Mesenchymal stem cell (in vitro differentiated cells and primary cell): Measurements from ENCODE around the gene FOXP1.

Experiments used
- DNase-seq: peaks from one replicate; pipeline ENCODE4 v3.0.0-alpha.2; 2013
- H2AFZ ChIP-seq: one replicate; pipeline ENCODE4 v1.6.1; 2013; ENCODE audit warnings: low read depth, mild to moderate bottlenecking, control low read depth, inconsistent platforms, low read length, moderate library complexity
- H2AK5ac ChIP-seq: 2 replicates; pipeline ENCODE4 v1.6.1; 2013; ENCODE audit warnings: low read length, moderate library complexity, mild to moderate bottlenecking, inconsistent platforms; ENCODE audit not compliant: severe bottlenecking
- H2BK120ac ChIP-seq: one replicate; pipeline ENCODE4 v1.6.1; 2013; ENCODE audit warnings: low read depth, mild to moderate bottlenecking, inconsistent platforms, low read length, moderate library complexity
- H2BK12ac ChIP-seq, 2 experiments: one replicate each; pipeline ENCODE4 v1.6.1; 2013; ENCODE audit warnings: inconsistent platforms in 2 of 2, low read length in 2 of 2, mild to moderate bottlenecking in 2 of 2, moderate library complexity in 2 of 2, control low read depth in 1 of 2
- H2BK15ac ChIP-seq: one replicate; pipeline ENCODE4 v1.6.1; 2013; ENCODE audit warnings: mild to moderate bottlenecking, low read depth, inconsistent platforms; ENCODE audit not compliant: poor library complexity, severe bottlenecking
- H2BK5ac ChIP-seq: 2 replicates; pipeline ENCODE4 v1.6.1; 2013; ENCODE audit warnings: low read depth, mild to moderate bottlenecking, low read length, control low read depth, inconsistent platforms; ENCODE audit not compliant: poor library complexity, severe bottlenecking
- H3K14ac ChIP-seq, 2 experiments: one replicate each; pipeline ENCODE4 v1.6.1; 2013; ENCODE audit warnings: inconsistent platforms in 2 of 2, low read length in 2 of 2, control low read depth in 1 of 2, mild to moderate bottlenecking in 1 of 2, moderate library complexity in 1 of 2
- H3K18ac ChIP-seq, 2 experiments: one replicate each; pipeline ENCODE4 v1.6.1; 2013; ENCODE audit warnings: inconsistent platforms in 2 of 2, low read length in 2 of 2, control low read depth in 1 of 2, low read depth in 1 of 2, mild to moderate bottlenecking in 1 of 2
- H3K23ac ChIP-seq, 2 experiments: one replicate each; pipeline ENCODE4 v1.6.1; 2013; ENCODE audit warnings: inconsistent platforms in 2 of 2, low read length in 2 of 2, mild to moderate bottlenecking in 2 of 2, moderate library complexity in 2 of 2, control low read depth in 1 of 2
- H3K27ac ChIP-seq: 2 replicates; pipeline ENCODE4 v1.5.1; 2013; ENCODE audit warnings: mild to moderate bottlenecking, moderate library complexity, low read length, control low read depth, inconsistent platforms; ENCODE audit not compliant: poor library complexity, severe bottlenecking
- H3K27me3 ChIP-seq, 2 experiments: 2 replicates each; pipeline versions ENCODE4 v1.6.1 to v1.7.0; 2013; ENCODE audit warnings: low read length in 2 of 2, mild to moderate bottlenecking in 2 of 2, moderate library complexity in 2 of 2, control low read depth in 1 of 2, inconsistent platforms in 1 of 2; ENCODE audit not compliant: control insufficient read depth in 1 of 2, insufficient read depth in 1 of 2
- H3K36me3 ChIP-seq, 2 experiments: 2 replicates each; pipeline versions ENCODE4 v1.6.1 to v1.7.0; 2013; ENCODE audit warnings: low read length in 2 of 2, control low read depth in 1 of 2, inconsistent platforms in 1 of 2, low read depth in 1 of 2, mild to moderate bottlenecking in 1 of 2; ENCODE audit not compliant: insufficient read depth in 2 of 2, control insufficient read depth in 1 of 2
- H3K4ac ChIP-seq, 2 experiments: one replicate each; pipeline ENCODE4 v1.6.1; 2013; ENCODE audit warnings: inconsistent platforms in 2 of 2, low read length in 2 of 2, mild to moderate bottlenecking in 2 of 2, moderate library complexity in 2 of 2, control low read depth in 1 of 2, low read depth in 1 of 2
- H3K4me1 ChIP-seq: 2 replicates; pipeline ENCODE4 v1.6.1; 2013; ENCODE audit warnings: low read depth, low read length, control low read depth; ENCODE audit not compliant: control insufficient read depth, insufficient read depth
- H3K4me2 ChIP-seq: 2 replicates; pipeline ENCODE4 v1.6.1; 2013; ENCODE audit warnings: low read length, mild to moderate bottlenecking, inconsistent platforms; ENCODE audit not compliant: poor library complexity, severe bottlenecking
- H3K4me3 ChIP-seq, 2 experiments: 2 replicates each; pipeline versions ENCODE4 v1.5.1 to v1.7.0; 2013; ENCODE audit warnings: low read length in 2 of 2, mild to moderate bottlenecking in 2 of 2, control low read depth in 1 of 2, low read depth in 1 of 2; ENCODE audit not compliant: insufficient read depth in 1 of 2
- H3K79me1 ChIP-seq: replicated peaks from 2 replicates; pipeline ENCODE4 v1.6.1; 2013; ENCODE audit warnings: mild to moderate bottlenecking, control low read depth, low read length, inconsistent platforms; ENCODE audit not compliant: poor library complexity, severe bottlenecking
- H3K9ac ChIP-seq: 2 replicates; pipeline ENCODE4 v1.7.0; 2013; ENCODE audit warnings: mild to moderate bottlenecking, low read length, moderate library complexity
- H3K9me3 ChIP-seq: 2 replicates; pipeline ENCODE4 v1.7.0; 2013; ENCODE audit warnings: mild to moderate bottlenecking, low read length; ENCODE audit not compliant: control insufficient read depth
- H4K8ac ChIP-seq: one replicate; pipeline ENCODE4 v1.6.1; 2013; ENCODE audit warnings: inconsistent platforms, mild to moderate bottlenecking, low read length, moderate library complexity
- H4K91ac ChIP-seq: one replicate; pipeline ENCODE4 v1.6.1; 2013; ENCODE audit warnings: mild to moderate bottlenecking, low read length, inconsistent platforms
- WGBS: methylation state at CpG from one replicate; pipeline ENCODE4 v1.1.7; 2013; ENCODE audit warnings: mixed read lengths; 5-methylcytosine and 5-hydroxymethylcytosine counted together

FOXP1 gene

DNA sequence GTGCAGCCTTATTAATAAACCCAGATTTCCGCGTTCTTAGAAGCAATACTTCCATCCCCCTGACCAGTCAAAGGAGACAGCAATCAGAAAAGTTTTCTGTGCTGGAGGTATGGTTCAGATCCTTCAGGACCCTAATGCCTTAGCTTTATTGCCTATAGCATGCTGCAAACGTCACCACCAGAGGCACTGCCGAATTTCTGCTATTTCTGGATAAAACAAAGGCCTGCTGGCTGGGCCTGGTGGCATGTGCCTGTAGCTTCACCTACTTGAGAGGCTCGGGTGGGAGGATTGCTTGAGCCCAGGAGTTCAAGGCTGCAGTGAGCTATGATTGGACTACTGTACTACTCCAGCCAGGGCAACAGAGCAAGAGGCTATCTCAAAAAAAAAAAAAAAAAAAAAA lies 407.2 kb downstream of the FOXP1 start:
- no peak overlapping the region for H3K4ac ChIP-seq
- peaks cover 0 to 17% of the 10 kb centered on the region in 2 experiments for H3K36me3 ChIP-seq
- no peak overlapping the region for H3K4me3 ChIP-seq
- H3K27ac ChIP-seq: no peak overlapping the region
- no peak overlapping the region for H3K23ac ChIP-seq
- no peak for DNase-seq
- H4K91ac ChIP-seq: no peak overlapping the region
- no peaks in the 10 kb centered on the region for H3K9me3 ChIP-seq
- no peaks in the 10 kb centered on the region for H3K27me3 ChIP-seq
- H4K8ac ChIP-seq: no peak overlapping the region
- H2AK5ac ChIP-seq: no peak overlapping the region
- WGBS: 78% methylated on average over 5 of the region's 5 CpGs
- H3K9ac ChIP-seq: no peak overlapping the region
- peaks cover 36% of the 10 kb centered on the region for H3K79me1 ChIP-seq
- no peak overlapping the region for H2BK12ac ChIP-seq
- no peak overlapping the region for H3K14ac ChIP-seq
- H3K4me2 ChIP-seq: no peak overlapping the region
- no peak overlapping the region for H2BK5ac ChIP-seq
- H2BK15ac ChIP-seq: no peak overlapping the region
- H2BK120ac ChIP-seq: no peak overlapping the region
- peaks cover 3% of the 10 kb centered on the region for H3K4me1 ChIP-seq
- H3K18ac ChIP-seq: no peak overlapping the region
- H2AFZ ChIP-seq: no peak overlapping the region

DNA sequence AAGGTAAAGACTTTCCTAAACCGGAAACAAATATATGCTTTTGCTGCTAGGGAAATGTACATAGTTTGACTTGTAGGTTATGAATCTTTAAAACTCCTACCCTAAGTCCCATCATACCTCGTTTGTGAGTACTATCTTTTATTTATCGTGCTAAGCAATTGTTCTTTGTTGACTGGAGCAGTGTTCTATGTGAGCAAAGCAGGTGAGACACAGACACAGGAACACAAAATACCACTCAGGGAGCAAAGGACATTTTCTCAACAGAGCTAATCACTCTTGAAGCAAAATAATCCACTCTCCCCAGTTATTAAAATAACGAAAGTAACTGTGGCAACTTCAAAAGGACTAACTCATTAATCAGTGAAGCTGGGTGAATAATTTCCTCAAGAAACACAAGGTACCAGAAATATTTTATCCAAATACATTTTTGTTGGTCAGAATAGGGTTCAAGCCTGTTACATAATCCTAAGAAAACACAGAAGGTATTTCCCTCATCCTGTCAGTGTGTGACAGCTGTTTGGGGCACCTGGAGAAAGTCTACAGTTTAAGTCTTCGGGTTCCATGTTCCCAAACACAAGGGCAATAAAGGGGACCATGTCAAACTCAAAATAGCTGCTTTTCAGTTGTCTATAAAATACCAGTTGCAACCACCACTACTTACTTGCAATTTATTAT lies 407.7 kb downstream of the FOXP1 start:
- Histone ChIP-seq H3K27ac (no peak overlapping the region), H2BK12ac (no peak overlapping the region), H2BK5ac (no peak overlapping the region), H3K23ac (no peak overlapping the region), H3K79me1 (peaks cover 32% of the 10 kb centered on the region), H3K4me2 (no peak overlapping the region), H2BK15ac (no peak overlapping the region), H4K91ac (no peak overlapping the region), H3K14ac (no peak overlapping the region), H3K4me1 (peaks cover 3% of the 10 kb centered on the region), H2BK120ac (no peak overlapping the region), H2AFZ (no peak overlapping the region), H3K9me3 (no peaks in the 10 kb centered on the region), H3K27me3 (no peaks in the 10 kb centered on the region), H3K18ac (no peak overlapping the region), H3K4ac (no peak overlapping the region), H3K4me3 (no peak overlapping the region), H3K9ac (no peak overlapping the region), H3K36me3 (peaks cover 0 to 17% of the 10 kb centered on the region in 2 experiments), H4K8ac (no peak overlapping the region), H2AK5ac (no peak overlapping the region)
- no peak for DNase-seq
- WGBS: 95% methylated on average over 3 of the region's 5 CpGs

DNA sequence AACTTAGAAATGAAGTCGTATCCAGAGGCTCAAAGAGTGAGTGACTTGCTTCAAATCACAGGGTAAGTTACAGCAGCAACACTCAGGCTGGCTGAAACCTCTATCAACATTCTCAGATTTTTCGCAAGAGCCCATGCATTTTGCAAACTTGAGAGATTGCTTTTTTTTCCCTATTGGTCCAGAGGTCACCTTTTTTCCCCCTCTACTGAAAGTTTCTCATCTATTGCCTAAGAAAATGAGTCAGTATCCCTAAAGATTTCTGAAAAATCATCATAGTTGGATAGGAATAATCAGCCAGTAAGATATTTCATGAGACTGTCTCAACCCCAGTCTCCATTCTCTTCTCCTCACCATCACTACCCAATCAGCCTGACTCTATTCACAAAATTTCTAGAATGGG lies 410.6 kb downstream of the FOXP1 start:
- Histone ChIP-seq H3K4me3 (peak overlapping the region in 1 of 2 experiments; percentile 38), H3K4me2 (no peak overlapping the region), H3K14ac (no peak overlapping the region), H3K79me1 (peaks cover 25% of the 10 kb centered on the region), H2BK120ac (no peak overlapping the region), H3K36me3 (peaks cover 0 to 9% of the 10 kb centered on the region in 2 experiments), H2AK5ac (no peak overlapping the region), H2BK15ac (no peak overlapping the region), H3K27me3 (no peaks in the 10 kb centered on the region), H2BK12ac (no peak overlapping the region), H3K9me3 (no peaks in the 10 kb centered on the region), H3K4ac (no peak overlapping the region), H2AFZ (no peak overlapping the region), H3K9ac (peak overlapping the region; percentile 85), H3K18ac (no peak overlapping the region), H2BK5ac (no peak overlapping the region), H4K8ac (no peak overlapping the region), H3K4me1 (peaks cover 5% of the 10 kb centered on the region), H3K27ac (no peak overlapping the region), H4K91ac (no peak overlapping the region), H3K23ac (no peak overlapping the region)
- 66% methylated on average over 2 of the region's 2 CpGs for WGBS
- DNase-seq: peak; percentile 75

DNA sequence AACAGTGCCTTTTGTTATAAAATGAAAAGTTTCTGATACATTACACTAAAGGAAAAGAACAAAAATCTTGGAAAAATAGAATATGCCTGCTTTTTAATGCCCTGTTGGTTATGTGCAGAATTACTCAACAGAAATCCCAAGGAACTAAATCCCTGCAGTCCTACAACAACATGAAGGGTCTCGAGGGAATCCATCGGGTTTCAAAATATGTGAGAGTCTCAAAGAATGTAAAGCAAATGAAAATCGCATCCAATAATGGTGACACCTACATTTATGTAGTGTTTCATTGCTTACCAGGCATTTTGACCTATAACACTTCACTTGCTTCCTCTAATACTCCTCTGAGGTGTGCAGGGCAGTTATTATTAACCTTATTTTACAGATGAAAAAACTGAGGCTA lies 411.3 kb downstream of the FOXP1 start:
- Histone ChIP-seq H3K4me2 (no peak overlapping the region), H3K27me3 (no peaks in the 10 kb centered on the region), H4K91ac (no peak overlapping the region), H3K4ac (peak overlapping the region in 1 of 2 experiments; percentile 69), H3K23ac (no peak overlapping the region), H3K14ac (no peak overlapping the region), H3K4me3 (peak overlapping the region in 1 of 2 experiments; percentile 38), H3K9me3 (no peaks in the 10 kb centered on the region), H3K36me3 (peaks cover 0 to 7% of the 10 kb centered on the region in 2 experiments), H3K4me1 (peaks cover 5% of the 10 kb centered on the region), H2BK5ac (no peak overlapping the region), H3K9ac (peak overlapping the region; percentile 85), H4K8ac (no peak overlapping the region), H3K18ac (no peak overlapping the region), H3K79me1 (peaks cover 22% of the 10 kb centered on the region), H3K27ac (no peak overlapping the region), H2BK12ac (no peak overlapping the region), H2BK15ac (no peak overlapping the region), H2AK5ac (no peak overlapping the region), H2BK120ac (no peak overlapping the region), H2AFZ (no peak overlapping the region)
- DNase-seq: no peak
- WGBS: 60% methylated on average over 1 of the region's 3 CpGs
